Fibroblast of villous mesenchyme (primary cell): ENCODE data around the gene NTPCR. TPM values are rescaled to one million over a fixed set of nuclear protein-coding genes. Genes with fewer than 3 reads are reported as not detected.

ENCODE experiments used
- DNase-seq: peaks from one replicate; pipeline ENCODE4 v3.0.0-alpha.2; 2010; ENCODE audit warnings: low read depth
- H3K4me3 ChIP-seq: 2 replicates; pipeline ENCODE4 v1.5.1; 2011; ENCODE audit warnings: low read depth, mild to moderate bottlenecking, low read length
- total RNA-seq: library from RNA; depleted of rRNA; stranded (reverse); fragments of >200 nt; gene quantifications from 2 replicates; pipeline ENCODE4 v1.2.3, GENCODE V29; 2012
- TF ChIP-seq, protein P1 (sequence below): IDR thresholded peaks from 2 replicates; pipeline ENCODE4 v1.5.1; 2012; ENCODE audit warnings: low read depth, mild to moderate bottlenecking, low read length; ENCODE audit not compliant: insufficient read depth

Gene NTPCR
- total RNA-seq, 1 donor, result 20.7 TPM

DNA sequence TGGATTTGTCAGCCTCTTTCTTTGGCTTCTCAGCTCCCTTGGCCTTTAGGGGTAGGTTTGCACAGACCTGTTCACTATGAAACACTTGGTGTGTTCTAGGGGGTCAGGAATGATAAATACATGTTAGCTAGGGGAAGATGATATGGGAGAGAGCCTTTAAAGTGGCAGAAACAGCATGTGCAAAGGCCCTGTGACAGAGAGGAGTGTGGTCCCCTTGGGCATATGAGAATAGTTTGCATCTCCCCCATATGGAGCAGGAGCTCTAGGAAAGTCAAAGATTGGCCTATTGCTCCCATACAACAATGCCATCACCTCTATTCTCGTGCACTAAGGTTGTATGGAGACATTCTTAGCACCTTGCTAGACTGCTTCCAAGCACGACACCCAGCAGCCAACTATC is 10.7 kb upstream of the NTPCR start:
- TF ChIP-seq, protein P1, sequence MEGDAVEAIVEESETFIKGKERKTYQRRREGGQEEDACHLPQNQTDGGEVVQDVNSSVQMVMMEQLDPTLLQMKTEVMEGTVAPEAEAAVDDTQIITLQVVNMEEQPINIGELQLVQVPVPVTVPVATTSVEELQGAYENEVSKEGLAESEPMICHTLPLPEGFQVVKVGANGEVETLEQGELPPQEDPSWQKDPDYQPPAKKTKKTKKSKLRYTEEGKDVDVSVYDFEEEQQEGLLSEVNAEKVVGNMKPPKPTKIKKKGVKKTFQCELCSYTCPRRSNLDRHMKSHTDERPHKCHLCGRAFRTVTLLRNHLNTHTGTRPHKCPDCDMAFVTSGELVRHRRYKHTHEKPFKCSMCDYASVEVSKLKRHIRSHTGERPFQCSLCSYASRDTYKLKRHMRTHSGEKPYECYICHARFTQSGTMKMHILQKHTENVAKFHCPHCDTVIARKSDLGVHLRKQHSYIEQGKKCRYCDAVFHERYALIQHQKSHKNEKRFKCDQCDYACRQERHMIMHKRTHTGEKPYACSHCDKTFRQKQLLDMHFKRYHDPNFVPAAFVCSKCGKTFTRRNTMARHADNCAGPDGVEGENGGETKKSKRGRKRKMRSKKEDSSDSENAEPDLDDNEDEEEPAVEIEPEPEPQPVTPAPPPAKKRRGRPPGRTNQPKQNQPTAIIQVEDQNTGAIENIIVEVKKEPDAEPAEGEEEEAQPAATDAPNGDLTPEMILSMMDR, result no peak
- DNase-seq, result no peak
- H3K4me3 ChIP-seq, result no peak overlapping the region

DNA sequence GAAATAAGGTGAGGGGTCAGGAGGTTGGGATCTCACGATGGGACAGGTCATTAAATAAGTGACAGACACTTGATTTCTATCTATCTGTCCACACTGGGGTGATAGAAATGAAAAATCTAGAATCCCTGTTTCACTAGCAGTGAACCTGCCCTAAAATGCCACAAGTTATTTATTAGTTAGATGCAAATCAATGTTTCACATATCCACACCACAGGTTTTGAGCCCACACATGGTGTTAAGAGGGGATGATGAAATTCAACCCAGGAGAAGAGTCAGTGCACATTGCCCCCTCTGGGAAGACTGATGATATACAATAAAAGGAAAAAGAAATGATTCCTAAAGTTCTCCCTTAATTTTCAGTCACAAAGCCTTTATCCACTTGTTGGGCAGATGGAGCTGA is 10.1 kb upstream of the NTPCR start:
- TF ChIP-seq, protein P1, result no peak
- no peak for DNase-seq
- no peak overlapping the region for H3K4me3 ChIP-seq

DNA sequence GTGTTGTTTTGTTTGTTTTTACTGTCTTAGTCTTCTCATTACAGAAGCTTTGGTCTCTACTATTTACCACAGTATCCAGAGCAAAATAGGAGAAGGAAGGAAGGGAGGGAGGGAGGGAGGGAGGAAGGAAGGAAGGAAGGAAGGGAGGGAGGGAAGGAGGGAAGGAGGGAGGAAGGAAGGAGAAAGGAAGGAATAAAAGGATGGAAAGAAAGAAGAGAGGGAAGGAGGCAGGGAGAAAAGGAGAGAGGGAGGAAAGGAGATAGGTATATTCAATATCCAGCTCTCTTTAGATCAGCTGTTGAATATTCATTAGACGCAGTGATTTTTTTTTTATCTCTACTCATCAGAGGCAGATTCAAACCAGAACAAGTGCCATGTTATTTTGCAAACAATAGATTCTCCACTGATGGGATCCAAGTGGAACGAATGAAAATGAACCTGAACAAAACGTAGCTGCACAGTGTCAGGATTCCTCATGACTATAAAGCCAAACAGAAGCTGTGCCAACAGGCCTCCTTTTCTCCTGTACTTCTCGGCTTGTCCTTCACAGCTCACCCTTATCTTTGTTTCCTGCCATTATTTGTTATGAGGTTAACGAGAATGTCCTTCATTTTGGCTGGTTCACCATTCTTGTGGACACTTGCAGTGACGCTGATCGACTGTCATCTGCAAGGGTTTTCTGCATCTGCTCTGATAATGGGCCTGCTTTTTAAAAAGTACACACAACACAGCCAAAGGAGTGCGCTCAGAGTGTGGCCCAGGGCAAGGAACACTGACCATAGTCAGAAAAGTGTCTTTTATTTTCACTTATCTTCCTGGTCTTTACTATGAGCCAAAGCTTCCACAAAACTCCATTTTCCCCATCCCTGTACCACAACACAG is 7.8 kb upstream of the NTPCR start:
- TF ChIP-seq, protein P1, result no peak
- H3K4me3 ChIP-seq, result no peak overlapping the region
- DNase-seq, result no peak

DNA sequence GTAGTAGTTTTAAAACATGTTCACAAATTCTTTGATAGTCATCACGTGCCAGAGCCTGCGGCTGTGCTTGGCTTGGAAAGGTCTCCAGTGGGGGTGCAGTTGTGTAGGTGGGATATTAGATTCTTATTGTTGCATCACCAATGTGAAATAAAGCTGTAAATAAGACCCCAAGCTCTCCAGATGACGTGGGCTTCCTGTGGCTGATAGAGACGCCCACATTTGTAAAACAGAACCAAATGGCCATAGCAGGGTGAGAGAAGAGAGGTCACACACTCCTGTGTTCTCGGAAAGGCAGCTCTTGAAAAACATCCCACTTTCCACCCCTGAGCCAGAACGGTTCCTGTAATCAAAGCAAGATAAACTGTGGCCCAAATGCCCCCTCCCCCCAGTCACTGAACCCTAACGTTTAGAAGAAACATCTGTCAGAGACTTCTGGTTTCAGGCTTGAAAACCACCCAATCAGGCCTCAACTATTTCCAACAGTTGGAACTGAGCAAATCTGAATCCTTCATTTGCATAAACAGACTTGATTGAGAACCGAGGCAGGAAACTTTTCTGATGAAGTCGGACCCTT is 6.6 kb upstream of the NTPCR start:
- DNase-seq, result no peak
- TF ChIP-seq, protein P1, result no peak
- no peak overlapping the region for H3K4me3 ChIP-seq

DNA sequence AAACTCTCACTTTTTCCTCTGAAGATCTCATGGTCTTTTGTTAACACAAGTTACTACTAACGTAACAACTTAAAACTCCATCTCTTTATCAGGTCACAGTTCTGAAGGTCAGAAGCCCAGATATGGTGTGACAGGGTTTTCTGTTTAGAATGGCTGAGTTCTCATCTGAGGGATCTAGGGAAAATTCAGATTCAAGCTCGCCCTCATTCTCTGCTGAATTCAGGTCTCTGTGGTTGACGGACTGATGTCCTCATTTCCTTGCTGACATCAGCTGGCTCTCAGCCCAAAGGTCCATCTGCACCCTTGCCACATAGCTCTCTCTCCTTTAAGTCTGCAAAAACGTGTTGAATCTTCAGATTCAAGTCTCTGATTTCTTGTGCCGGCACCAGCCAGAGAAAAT is 6.1 kb upstream of the NTPCR start:
- DNase-seq, result no peak
- TF ChIP-seq, protein P1, result no peak
- H3K4me3 ChIP-seq, result no peak overlapping the region

DNA sequence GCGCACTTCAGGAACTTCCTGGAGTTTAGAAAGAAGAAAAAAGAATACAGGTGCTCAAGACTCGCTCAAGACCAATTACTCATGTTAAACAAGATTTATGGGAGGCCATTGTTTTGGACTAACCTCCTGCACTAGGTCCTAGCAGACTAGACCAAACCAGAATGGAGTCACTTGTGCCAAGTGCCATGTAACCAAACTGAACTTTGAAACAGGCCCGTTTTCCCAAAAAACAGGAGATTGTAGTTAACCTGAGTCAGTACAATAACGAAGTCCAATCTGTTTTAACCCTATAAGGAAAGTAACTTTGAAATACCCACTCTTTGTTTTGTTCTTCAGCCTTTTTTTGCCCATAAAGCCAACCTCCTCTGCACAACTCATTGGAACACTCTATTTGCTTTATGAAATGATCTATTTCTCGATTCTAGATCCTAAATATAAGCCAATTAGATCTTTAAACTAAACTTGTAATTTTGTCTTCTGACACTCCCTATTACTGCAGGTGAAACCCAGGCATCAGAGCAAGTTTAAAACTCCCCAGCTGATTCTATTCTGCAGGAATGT is 695 bp upstream of the NTPCR start:
- TF ChIP-seq, protein P1, result no peak
- H3K4me3 ChIP-seq, result peak overlapping the region; percentile 87
- no peak for DNase-seq
